ENCODE data around the gene CPN1.

GRCh38 chr10:99995269-99995668 lies 86.4 kb downstream of the CPN1 start:
- no peak for TF ChIP-seq POLR2A (IDR thresholded peaks at IDR 0.05)
- TF ChIP-seq, protein P1, sequence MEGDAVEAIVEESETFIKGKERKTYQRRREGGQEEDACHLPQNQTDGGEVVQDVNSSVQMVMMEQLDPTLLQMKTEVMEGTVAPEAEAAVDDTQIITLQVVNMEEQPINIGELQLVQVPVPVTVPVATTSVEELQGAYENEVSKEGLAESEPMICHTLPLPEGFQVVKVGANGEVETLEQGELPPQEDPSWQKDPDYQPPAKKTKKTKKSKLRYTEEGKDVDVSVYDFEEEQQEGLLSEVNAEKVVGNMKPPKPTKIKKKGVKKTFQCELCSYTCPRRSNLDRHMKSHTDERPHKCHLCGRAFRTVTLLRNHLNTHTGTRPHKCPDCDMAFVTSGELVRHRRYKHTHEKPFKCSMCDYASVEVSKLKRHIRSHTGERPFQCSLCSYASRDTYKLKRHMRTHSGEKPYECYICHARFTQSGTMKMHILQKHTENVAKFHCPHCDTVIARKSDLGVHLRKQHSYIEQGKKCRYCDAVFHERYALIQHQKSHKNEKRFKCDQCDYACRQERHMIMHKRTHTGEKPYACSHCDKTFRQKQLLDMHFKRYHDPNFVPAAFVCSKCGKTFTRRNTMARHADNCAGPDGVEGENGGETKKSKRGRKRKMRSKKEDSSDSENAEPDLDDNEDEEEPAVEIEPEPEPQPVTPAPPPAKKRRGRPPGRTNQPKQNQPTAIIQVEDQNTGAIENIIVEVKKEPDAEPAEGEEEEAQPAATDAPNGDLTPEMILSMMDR (IDR thresholded peaks at IDR 0.05): no peak
